Left forelimb (tissue), 1 donor: ENCODE data around the gene ANKS1B.

Source experiments
- DNase-seq: peaks from one replicate; pipeline ENCODE4 v3.0.0-alpha.2; 2018; ENCODE audit warnings: low spot score

Gene ANKS1B

DNA sequence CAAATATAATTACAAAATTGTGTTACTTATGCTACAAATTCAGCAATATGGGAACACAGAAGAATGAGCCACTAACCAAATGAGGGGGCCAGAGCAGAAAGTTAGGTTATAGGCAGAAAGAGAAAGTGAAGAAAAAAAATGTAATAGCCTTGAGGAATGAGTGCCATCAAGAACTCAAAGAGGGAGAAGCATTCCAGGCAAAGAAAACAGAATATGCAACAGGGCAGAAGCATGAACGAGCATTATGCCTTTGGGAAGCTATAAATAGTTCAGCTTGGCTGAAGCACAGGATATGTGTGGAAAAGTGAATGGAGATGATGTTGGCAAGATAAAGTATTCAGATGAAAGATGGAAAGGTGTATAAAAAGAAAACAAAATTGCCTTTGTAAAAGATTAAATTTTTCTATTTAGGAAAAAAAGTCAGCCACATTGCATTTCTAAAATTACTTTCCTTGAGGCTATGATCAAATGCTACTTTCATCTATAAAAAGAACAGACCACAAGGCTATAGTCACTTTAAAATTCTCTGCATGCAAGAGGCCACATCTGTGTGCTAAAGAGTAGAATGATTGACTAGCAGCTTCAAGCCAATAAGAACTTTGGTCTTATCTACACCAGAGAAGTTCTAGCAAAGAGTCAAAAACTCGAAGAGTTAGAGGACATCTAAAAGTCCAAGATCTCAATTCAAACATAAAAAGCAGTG is 530.7 kb downstream of the ANKS1B start:
- no peak for DNase-seq

DNA sequence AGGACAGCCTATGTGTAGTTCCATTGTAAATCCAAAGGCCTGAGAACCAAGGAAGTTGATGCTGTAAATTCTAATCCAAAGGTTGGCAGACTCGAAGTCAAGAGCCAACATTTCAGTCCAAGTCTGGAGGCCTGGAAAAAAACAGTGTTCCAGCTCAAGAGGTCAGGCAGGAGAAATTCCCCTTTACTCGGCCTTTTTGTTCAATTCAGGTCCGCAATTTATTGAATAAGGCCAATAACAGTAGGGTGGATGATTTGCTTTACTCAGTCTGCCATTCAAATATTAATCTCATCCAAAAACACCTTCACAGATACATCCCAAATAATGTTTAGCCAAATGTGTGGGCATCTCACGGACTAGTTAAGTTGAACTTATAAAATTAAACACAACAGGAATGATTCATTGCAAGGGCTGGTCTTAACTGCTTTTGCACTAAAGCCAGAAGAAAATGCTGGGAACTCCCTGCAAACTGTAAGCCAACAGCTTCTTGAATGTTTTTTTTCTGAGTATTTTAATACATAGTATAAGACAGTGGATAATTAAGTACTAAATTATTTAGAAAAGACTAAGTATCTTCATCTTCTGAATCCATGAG is 534.6 kb downstream of the ANKS1B start:
- no peak for DNase-seq

- DNase-seq: no peak
Measured at GRCh38 chr12:99444859-99445316, 539.8 kb downstream of the ANKS1B start.

DNA sequence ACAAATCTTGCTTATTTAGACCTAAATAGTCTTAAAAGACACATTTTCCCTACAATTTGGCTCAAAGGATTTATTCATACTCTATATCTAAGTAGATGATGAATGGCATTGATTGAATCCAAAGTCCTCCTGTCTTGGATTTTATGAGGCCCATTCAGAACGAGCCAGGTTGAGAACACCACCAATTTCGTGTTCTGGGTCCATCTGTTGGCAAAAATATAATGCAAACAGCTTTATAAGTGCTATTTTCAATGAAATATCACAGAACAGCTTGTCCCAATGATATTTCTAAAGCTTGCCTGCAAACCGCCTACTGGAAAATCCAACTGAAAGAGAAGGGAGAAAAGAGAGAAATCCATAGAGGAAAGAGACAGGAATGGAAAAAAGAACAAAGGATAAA is 542.0 kb downstream of the ANKS1B start:
- no peak for DNase-seq

- DNase-seq: no peak
Measured at GRCh38 chr12:99439399-99439798, 545.3 kb downstream of the ANKS1B start.

- no peak for DNase-seq
Measured at GRCh38 chr12:99436584-99436983, 548.2 kb downstream of the ANKS1B start.

DNA sequence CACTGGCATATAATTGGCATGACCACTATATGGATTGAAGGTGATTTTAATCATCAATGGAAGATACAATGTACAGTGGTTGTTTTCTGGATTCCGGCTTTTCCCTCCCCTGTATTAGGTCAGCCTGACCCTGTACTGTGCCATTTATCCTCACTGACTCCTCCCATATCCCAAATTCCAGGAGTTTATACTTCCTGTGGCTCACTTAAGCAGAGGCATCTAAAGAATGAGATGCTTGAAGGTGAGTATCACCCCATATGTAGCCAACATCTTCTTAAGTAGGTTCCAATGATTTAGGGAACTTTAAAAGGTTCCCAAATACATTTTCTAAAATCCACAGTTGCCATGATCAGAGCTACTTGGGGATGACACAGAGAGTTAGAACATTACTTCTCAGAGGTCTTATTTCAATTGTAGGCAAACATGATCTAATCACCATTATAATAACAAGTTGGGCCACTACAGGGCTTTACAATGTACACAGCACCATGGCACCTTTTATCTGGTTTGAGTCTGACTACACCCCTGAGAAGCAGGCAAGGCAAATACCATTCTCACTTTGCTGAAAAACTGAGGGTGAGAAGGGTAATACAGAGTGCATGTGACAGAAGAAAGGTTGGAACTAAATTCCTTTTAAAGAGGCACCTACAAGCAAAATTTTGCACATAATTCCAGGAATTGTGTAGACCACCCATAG is 549.5 kb downstream of the ANKS1B start:
- no peak for DNase-seq

DNA sequence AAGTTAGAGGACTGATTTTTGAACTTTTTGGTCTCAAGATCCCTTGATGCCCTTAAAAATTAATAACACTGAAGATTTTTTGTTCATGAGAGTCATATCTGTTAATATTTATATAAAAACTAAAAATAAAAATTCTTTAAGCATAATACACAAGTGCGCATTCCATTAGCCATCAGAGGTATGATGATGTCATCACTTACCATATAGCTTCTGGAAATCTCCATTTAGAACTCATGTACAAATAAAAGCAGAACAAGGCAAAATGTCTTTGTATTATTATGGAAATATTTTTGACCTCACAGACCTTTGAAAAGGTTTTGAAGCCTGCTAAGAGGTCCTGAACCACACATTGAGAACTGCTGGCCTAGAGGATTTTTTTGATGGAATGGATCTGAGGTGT is 551.6 kb downstream of the ANKS1B start:
- no peak for DNase-seq

GRCh38 chr12:99431203-99431602 is 553.5 kb downstream of the ANKS1B start:
- no peak for DNase-seq

GRCh38 chr12:99427104-99427503 is 557.6 kb downstream of the ANKS1B start:
- DNase-seq: no peak

- no peak for DNase-seq
Measured at GRCh38 chr12:99418379-99418778, 566.4 kb downstream of the ANKS1B start.

DNA sequence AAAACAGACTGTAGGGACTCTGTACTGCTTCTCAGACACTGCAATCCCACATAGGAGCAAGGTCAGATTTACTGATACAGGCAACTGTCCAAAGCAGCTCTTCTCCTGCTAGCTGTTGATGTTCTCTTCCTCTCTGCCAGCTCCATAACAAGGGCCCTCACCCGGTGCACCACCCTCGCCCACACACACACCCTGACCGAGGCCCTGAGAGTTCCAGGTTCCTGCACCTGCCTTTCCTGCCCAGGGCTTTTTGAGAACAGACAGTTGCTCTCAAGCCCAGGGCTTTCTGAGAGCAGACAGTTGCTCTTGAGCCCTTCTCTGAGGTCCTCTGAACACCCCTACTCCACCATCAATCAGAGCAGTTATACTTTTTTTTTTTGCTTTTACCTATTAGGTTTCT is 571.0 kb downstream of the ANKS1B start:
- no peak for DNase-seq

DNA sequence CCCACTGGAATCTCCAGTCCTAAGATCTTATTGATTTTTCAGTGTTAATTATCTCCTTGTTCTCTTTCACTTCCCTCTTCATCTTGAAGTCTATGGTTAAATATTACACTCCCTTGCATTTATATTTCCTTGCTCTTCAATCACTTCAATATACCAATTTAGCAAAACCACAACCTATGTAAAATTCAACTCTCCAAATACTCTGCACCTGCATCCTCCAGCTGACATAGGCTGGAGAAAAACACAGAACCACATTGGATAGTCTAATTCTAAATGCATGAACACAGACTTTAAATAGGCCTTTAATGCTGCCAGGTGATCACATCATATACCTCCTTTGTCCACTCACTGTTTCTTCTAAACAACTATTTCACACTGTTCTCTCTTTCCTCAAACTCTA is 591.0 kb downstream of the ANKS1B start:
- DNase-seq: no peak

DNA sequence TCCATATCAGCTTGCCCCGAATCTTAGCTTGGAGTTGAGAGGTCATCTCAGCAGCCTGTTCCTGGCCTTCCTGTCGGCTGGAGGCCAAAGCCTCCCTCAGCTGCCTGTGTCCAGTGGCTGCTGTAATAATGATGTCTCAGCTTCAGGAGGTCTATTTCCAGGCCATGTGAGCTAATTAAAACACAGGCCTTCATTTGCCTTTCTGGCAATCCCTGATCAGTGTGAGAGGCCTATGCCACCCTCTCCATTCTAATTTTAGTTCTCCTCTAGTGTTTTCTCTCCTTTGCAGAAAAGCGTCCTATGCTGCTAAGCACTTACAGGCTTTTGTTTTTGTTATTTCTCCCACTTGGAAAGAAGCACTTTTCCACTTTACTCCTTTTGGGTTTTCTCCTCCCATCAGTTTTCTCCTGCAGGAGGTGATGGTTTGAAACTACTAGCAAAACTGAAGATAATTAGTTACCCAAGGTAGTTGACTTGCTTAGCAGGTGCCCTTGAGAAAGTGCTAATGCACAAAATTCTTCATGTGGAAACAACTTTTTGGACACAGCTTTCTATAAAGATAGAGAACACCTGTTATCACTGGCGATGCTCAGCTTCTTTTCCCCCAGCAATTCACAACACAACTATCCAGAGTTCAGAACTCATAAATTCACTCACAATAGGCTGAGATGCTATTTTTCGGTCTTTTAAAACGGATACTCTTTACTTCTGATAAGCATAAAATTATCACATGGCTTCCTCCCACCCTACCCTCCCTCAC is 592.5 kb downstream of the ANKS1B start:
- no peak for DNase-seq

DNA sequence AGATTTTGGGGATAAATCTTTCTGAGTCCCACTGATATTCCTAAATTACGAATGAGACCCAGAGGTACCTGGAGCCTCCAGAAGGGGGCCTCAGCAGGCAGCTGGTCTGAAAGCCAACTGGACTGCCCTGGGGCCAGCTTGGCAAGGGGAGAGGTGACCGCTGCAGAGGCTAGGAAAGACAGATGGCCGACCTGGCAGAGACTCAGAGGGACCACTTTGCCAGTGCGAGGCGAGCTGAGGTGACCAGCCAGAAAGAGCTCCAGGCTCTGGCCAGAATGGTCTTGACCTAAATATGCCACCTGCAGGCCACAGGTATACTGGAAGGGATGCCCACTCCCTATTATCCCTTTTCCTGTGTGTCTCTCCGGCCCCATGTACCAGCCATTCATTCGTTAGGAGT is 594.0 kb downstream of the ANKS1B start:
- no peak for DNase-seq

- DNase-seq: no peak
Measured at GRCh38 chr12:99389751-99390150, 595.0 kb downstream of the ANKS1B start.

GRCh38 chr12:99388671-99389195 is 596.0 kb downstream of the ANKS1B start:
- no peak for DNase-seq

DNA sequence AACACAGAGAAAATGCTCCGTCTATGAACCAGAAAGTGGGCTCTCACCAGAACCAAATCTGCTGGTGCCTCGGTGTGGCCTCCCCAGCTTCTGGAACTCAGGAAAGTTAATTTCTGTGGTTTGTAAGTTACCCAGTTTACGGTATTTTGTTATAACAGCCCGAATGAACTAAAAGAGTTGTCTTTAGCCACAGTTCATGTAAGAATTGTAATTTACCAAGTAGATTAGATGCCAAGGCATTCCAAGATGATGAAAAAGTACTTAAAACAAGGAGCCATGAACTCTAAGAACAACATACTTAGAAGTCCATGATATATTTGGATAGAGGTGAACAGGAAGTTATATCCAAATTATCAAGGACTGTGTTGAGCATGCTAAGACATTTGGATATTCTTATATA is 597.1 kb downstream of the ANKS1B start:
- DNase-seq: no peak

- no peak for DNase-seq
Measured at GRCh38 chr12:99386907-99387306, 597.8 kb downstream of the ANKS1B start.

DNA sequence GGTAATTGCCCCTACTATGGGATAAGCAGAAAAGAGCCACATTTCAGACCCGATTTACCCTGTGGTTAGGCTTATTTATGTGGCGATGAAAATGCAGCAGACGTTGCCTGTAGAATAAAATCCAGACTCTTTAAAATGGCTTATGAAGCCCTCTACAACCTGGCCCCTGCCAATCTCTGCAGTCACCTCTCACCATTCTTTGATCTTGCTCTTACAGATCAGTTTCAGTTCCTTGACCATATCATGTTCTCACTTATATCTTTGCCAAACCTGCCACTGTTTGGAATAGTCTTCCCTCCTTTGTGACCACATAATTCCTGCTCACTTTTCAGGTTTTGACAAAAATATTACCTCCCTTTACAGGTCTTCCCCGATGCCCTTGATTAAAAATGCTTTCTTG is 601.5 kb downstream of the ANKS1B start:
- DNase-seq: no peak

DNA sequence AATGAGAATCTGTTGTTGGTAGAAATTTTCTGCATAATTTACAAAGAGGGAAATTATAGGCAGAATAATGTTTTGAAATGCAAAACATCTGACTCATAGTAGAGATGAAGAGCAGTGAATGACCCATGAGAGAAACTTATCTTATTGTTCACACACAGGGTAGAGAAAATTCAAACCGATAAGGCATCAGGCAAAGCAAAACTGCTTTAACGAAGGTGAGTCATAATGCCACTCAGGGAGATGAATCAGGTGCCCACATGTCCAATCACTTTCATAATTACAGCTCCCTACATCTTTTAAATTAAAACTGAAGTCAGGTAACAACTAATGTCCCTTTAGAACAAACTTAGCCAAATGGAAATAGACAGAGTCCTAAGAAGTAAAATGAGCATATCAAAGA is 602.7 kb downstream of the ANKS1B start:
- DNase-seq: no peak

DNA sequence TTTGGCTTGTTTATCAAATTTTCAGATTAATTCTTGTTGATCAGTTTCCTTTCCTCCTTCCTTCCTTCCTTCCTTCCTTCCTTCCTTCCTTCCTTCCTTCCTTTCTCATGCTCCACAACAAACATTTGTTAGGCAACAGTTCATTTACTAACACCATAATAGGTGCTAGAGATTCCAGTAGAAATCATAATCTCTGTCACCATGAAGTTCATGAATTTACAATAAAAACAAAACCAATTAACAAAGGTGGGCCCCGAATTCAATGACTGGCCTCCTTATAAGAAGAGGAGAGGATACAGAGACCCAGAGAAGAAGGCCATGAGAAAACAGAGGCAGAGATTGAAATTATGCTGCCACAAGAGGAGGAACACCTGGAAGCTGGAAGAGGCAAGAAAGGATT is 604.0 kb downstream of the ANKS1B start:
- no peak for DNase-seq
